ENCODE results near the gene PDE6H.

GRCh38 chr12:14989790-14990189 is 16.9 kb downstream of the PDE6H start:
- TF ChIP-seq CTCF (conservative IDR thresholded peaks at IDR 0.05; ENCODE audit: low read length) (no peak), EZH2phosphoT487 (IDR thresholded peaks at IDR 0.05; ENCODE audit: borderline replicate concordance) (no peak)

All from Loucy (cell line).